ENCODE measurements around the gene COP1.

COP1 gene

GRCh38 chr1:175901076-175901836 lies 305.8 kb downstream of the COP1 start:
- DNase-seq = no peak

- DNase-seq = no peak
Observed at GRCh38 chr1:175900171-175900570, 306.9 kb downstream of the COP1 start.

GRCh38 chr1:175895966-175896365 lies 311.1 kb downstream of the COP1 start:
- DNase-seq = no peak
